Chondrocyte (in vitro differentiated cells): Measurements from ENCODE around the gene PPP1R14B. TPM values are rescaled to one million over a fixed set of nuclear protein-coding genes. Genes with fewer than 3 reads are reported as not detected.

Source experiments
- DNase-seq: peaks from one replicate; pipeline ENCODE4 v3.0.0; 2021; ENCODE audit warnings: mixed read lengths, low spot score
- H3K27ac Mint-ChIP-seq: one replicate; pipeline ENCODE4 v1.8.0; 2021; ENCODE audit warnings: mild to moderate bottlenecking, moderate library complexity, mixed read lengths; ENCODE audit not compliant: unreplicated experiment
- H3K27me3 Mint-ChIP-seq: 2 replicates; pipeline ENCODE4 v1.8.0; 2021; ENCODE audit warnings: low read depth, mixed read lengths
- H3K36me3 Mint-ChIP-seq: 2 replicates; pipeline ENCODE4 v1.8.0; 2021; ENCODE audit warnings: low read depth, mixed read lengths
- H3K4me1 Mint-ChIP-seq: 2 replicates; pipeline ENCODE4 v1.8.0; 2021; ENCODE audit warnings: low read depth, mild to moderate bottlenecking, mixed read lengths
- H3K4me3 Mint-ChIP-seq: one replicate; pipeline ENCODE4 v1.8.0; 2021; ENCODE audit warnings: mild to moderate bottlenecking, moderate library complexity, mixed read lengths; ENCODE audit not compliant: unreplicated experiment
- H3K9me3 Mint-ChIP-seq: 2 replicates; pipeline ENCODE4 v1.8.0; 2021; ENCODE audit warnings: low read depth, mixed read lengths
- total RNA-seq: library from RNA; stranded (reverse); gene quantifications from 3 replicates; pipeline ENCODE4 v1.2.1, GENCODE V29; 2021
- TF ChIP-seq, protein P1 (sequence below): fragments of 200-600 bp; sonication (generic); IDR thresholded peaks from 2 replicates; pipeline ENCODE4 v1.5.0; 2021; ENCODE audit warnings: antibody characterized with exemption, mild to moderate bottlenecking, moderate library complexity

PPP1R14B gene
- total RNA-seq, 1 donor from 2014 or later, result 322 TPM

DNA sequence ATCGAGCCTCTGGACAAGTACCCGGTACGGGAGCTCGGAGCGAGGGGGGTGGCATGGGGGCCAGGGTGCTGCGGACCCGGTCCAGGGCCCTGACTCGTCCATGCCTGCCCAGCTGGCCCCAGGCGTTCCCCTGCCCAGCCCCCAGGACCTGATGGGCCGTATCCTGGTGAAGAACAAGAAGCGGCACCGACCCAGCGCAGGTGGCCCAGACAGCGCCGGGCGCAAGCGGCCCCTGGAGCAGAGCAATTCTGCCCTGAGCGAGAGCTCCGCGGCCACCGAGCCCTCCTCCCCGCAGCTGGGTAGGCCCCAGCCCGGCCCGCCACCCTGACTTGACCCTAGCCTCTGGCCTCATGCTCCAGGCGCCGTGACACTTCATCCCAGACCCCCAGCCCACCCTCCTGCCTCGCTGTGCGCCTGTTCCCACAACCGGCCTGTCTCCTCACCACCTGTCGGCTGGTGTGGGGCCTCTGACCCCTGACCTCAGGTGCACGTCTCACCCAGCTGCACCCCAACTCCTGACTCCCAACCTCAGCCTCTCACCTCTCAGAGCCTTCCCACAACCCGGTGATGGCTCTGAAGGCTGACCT lies 12.3 kb upstream of the PPP1R14B start:
- no peaks in the 10 kb centered on the region for H3K27me3 Mint-ChIP-seq
- no peak overlapping the region for H3K27ac Mint-ChIP-seq

DNA sequence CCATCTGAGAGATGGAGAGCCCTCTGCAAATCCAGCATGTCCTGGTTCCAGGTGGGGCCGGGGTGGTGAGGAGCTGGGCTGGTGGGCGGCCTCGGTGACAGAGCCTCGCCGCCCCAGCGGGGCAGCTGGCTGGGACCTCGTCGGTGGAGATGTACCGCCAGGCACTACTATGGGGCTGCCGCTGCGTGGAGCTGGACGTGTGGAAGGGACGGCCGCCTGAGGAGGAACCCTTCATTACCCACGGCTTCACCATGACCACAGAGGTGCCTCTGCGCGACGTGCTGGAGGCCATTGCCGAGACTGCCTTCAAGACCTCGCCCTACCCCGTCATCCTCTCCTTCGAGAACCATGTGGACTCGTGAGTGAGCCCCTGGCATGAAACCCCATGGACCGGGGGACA lies 11.6 kb upstream of the PPP1R14B start:
- no peaks in the 10 kb centered on the region for H3K9me3 Mint-ChIP-seq
- H3K27ac Mint-ChIP-seq, result no peak overlapping the region
- H3K4me3 Mint-ChIP-seq, result no peak overlapping the region
- peaks cover 33% of the 10 kb centered on the region for H3K36me3 Mint-ChIP-seq
- peaks cover 14% of the 10 kb centered on the region for H3K4me1 Mint-ChIP-seq
- no peaks in the 10 kb centered on the region for H3K27me3 Mint-ChIP-seq
- DNase-seq, result peak; percentile 87
- TF ChIP-seq, protein P1, sequence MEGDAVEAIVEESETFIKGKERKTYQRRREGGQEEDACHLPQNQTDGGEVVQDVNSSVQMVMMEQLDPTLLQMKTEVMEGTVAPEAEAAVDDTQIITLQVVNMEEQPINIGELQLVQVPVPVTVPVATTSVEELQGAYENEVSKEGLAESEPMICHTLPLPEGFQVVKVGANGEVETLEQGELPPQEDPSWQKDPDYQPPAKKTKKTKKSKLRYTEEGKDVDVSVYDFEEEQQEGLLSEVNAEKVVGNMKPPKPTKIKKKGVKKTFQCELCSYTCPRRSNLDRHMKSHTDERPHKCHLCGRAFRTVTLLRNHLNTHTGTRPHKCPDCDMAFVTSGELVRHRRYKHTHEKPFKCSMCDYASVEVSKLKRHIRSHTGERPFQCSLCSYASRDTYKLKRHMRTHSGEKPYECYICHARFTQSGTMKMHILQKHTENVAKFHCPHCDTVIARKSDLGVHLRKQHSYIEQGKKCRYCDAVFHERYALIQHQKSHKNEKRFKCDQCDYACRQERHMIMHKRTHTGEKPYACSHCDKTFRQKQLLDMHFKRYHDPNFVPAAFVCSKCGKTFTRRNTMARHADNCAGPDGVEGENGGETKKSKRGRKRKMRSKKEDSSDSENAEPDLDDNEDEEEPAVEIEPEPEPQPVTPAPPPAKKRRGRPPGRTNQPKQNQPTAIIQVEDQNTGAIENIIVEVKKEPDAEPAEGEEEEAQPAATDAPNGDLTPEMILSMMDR, result no peak

More for the DNA sequence above, 12.3 kb upstream of the PPP1R14B start:
- H3K4me1 Mint-ChIP-seq, result peaks cover 7% of the 10 kb centered on the region
- H3K4me3 Mint-ChIP-seq, result no peak overlapping the region
- TF ChIP-seq, protein P1, result no peak
- no peak for DNase-seq
- no peaks in the 10 kb centered on the region for H3K9me3 Mint-ChIP-seq
- peaks cover 34% of the 10 kb centered on the region for H3K36me3 Mint-ChIP-seq

DNA sequence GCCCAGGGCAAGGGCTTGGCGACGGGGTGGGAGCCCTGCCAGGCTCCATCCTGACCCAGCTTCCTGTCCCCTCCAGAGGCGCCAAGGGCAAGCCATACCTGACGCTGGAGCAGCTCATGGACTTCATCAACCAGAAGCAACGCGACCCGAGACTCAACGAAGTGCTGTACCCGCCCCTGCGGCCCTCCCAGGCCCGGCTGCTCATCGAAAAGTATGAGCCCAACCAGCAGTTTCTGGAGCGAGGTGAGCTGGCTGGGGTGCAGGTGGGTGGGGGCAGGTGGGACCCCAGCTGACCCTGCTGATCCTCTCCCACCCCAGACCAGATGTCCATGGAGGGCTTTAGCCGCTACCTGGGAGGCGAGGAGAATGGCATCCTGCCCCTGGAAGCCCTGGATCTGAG lies 9.6 kb upstream of the PPP1R14B start:
- no peaks in the 10 kb centered on the region for H3K27me3 Mint-ChIP-seq
- TF ChIP-seq, protein P1, result no peak

DNA sequence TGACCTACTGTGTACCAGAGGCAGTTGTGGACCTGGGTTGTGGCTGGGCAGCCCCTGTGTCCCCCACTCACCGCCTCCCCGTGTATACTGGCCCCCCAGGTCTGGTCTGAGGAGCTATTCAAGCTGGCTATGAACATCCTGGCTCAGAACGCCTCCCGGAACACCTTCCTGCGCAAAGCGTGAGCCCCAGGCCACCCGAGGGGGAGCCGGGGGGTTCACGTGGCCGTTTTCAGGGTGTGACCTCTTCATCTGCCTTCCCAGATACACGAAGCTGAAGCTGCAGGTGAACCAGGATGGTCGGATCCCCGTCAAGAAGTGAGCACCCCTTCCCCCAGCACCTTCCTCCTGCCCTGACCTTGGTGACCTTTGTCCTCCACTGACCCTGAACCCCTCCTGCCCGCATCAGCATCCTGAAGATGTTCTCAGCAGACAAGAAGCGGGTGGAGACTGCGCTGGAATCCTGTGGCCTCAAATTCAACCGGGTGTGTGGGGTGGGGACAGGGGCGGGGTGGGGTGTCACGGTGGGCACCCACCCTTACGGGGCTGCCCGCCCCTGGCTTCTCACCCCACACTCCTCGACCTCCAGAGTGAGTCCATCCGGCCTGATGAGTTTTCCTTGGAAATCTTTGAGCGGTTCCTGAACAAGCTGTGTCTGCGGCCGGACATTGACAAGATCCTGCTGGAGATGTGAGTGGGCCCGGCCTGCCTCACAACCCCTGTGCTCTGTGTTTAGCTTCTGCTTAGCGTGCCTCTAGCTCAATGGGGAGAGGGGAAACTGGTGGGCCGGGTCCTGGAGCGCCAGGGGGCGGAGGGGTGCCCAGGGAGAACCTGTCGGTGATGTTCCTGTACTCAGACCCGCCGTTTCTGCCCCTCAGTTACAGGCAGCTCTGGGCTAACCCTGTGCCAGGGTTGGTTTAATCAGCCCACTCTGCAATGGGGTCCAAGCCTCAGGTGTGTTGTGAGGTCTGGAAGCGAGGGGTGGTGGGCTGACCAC lies 8.7 kb upstream of the PPP1R14B start:
- DNase-seq, result no peak
- TF ChIP-seq, protein P1, result no peak
- H3K27me3 Mint-ChIP-seq, result no peaks in the 10 kb centered on the region
- no peak overlapping the region for H3K27ac Mint-ChIP-seq
- peaks cover 23% of the 10 kb centered on the region for H3K36me3 Mint-ChIP-seq
- no peak overlapping the region for H3K4me3 Mint-ChIP-seq
- H3K9me3 Mint-ChIP-seq, result no peaks in the 10 kb centered on the region
- H3K4me1 Mint-ChIP-seq, result peaks cover 23% of the 10 kb centered on the region

More for the DNA sequence above, 9.6 kb upstream of the PPP1R14B start:
- peaks cover 23% of the 10 kb centered on the region for H3K36me3 Mint-ChIP-seq
- DNase-seq, result no peak
- peaks cover 19% of the 10 kb centered on the region for H3K4me1 Mint-ChIP-seq
- no peaks in the 10 kb centered on the region for H3K9me3 Mint-ChIP-seq
- no peak overlapping the region for H3K27ac Mint-ChIP-seq
- no peak overlapping the region for H3K4me3 Mint-ChIP-seq

DNA sequence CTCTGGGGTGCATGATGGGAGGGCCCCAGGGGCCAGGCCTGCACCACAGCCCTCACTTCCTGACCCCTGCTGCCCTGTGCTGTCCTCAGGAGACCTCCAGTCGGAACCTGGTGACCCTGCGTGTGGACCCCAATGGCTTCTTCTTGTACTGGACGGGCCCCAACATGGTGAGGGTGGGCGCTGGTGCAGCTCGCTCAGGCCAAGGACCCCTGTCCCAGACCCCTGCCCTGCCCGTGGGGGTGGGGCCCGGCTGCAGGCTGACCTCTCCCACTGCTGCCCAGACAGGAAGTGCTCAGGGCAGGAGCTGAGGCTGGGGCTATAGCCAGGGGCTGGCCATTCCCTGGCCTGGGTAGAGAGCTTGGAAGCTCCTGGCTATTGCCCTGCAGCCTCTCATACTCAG lies 7.6 kb upstream of the PPP1R14B start:
- H3K27me3 Mint-ChIP-seq, result no peaks in the 10 kb centered on the region
- no peak overlapping the region for H3K27ac Mint-ChIP-seq
- peaks cover 23% of the 10 kb centered on the region for H3K4me1 Mint-ChIP-seq
- TF ChIP-seq, protein P1, result no peak
- peaks cover 13% of the 10 kb centered on the region for H3K36me3 Mint-ChIP-seq
- no peaks in the 10 kb centered on the region for H3K9me3 Mint-ChIP-seq
- no peak for DNase-seq
- H3K4me3 Mint-ChIP-seq, result no peak overlapping the region
